Measurements from ENCODE around the gene HLA-DOA.

HLA-DOA gene

GRCh38 chr6:33017018-33017417 lies 7.6 kb upstream of the HLA-DOA start:
- in situ Hi-C loops (cut with HindIII; ENCODE audit: low sequenced_read_pairs), result no loop called here

DNA sequence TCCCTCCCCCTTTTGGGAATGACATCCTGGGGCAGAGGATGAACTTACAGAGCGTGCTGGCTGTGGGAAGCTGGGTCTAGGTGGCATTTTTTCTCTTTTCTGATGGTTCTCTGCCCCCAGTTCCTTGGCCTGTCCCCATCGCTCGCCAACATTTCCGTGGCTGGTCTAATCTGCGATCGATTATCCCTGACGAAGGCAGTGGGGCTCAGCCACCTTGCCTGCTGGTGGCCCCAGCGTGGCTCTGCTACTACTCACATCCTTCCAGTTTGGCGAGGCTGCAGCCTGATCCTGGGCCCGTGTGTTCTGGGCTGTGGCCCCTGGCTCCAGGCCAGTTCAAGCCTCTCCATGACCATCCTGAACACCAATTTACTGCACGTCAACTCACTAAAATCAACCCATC lies 6.4 kb upstream of the HLA-DOA start:
- in situ Hi-C loops (cut with HindIII; ENCODE audit: low sequenced_read_pairs), result no loop called here

DNA sequence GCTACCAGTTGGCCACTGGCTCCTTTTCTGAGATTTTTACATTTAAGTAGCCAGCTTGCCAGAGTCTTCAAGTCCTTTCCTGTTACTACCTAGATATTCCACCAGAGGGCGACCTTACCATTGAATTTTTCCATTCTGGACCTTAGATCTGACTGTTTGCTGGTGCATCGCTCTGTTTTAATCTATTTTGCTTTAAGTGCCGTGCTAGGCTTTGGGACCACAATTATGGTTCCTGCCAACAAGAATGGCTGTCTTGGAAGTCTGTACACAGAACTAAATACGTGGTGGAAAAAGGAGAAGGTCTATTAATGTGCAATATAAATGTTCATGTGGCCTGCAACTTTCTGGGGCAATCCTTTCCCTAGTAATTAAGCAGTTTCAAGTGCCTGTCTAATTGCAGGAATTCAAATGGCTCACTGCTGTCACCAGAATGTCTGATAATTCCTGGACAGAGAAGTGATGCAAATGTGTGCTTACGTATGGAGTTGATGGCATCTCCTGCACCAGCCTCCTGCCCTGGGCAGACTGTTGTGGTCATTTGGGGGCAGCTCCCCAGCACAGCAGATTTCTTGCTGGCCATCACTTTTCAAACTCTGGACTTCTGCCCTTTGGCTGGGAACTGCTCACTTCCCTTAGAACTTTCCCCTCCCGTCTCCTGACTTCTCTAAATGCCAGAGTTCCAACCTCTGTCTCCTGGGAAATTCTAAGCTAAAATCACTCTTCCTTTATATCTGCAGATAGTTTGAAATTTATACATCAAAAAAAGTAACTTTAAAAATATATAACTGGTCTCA lies 5.6 kb upstream of the HLA-DOA start:
- in situ Hi-C loops (cut with HindIII; ENCODE audit: low sequenced_read_pairs), result no loop called here

GRCh38 chr6:33013608-33014007 lies 4.2 kb upstream of the HLA-DOA start:
- in situ Hi-C loops (cut with HindIII; ENCODE audit: low sequenced_read_pairs), result no loop called here

DNA sequence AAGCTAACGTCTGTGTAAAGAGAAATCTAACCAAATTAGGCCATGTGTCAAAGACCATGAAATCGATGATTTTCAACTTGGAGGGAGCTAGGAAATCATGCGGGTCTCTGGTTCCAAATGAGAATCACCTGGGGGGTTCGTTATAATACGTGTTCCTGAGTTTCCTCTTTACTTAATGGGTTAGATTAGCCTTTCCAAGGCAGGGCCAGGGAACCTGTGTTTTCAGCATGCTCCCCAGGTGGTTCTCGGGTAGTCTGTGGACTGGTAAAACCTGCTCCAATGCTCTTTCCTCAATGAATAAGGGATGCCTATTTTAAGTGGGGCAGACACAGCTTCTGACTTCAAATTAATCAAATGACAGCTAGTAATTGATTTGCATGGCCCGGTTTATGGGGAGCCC lies 965 bp upstream of the HLA-DOA start:
- in situ Hi-C loops (cut with HindIII; ENCODE audit: low sequenced_read_pairs), result no loop called here

- in situ Hi-C loops (cut with HindIII; ENCODE audit: low sequenced_read_pairs), result no loop called here
Measured at GRCh38 chr6:33007831-33008400, 1.5 kb downstream of the HLA-DOA start.

DNA sequence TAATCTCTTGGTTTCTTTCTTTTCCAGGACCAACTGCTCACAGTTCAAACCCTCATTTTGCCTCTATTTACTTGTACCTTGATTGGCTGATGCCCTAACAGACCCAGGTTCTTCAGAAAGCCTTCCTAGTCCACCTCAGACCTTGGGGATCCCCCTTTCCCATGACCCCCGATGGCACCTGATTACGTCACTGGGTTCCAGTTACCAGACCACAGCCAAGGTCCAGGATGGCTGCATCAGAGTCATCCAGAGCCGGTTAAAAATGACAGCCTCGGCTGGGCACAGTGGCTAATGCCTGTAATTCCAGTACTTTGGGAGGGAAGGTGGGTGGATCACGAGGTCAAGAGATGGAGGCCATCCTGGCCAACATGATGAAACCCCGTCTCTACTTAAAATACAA lies 4.5 kb downstream of the HLA-DOA start:
- in situ Hi-C loops (cut with HindIII; ENCODE audit: low sequenced_read_pairs), result loop anchor here (5.0 kb wide), 1 partner anchor 82 kb away; no protein-coding TSS in a partner anchor

GRCh38 chr6:33001685-33002084 lies 7.7 kb downstream of the HLA-DOA start:
- in situ Hi-C loops (cut with HindIII; ENCODE audit: low sequenced_read_pairs), result loop anchor here (5.0 kb wide), 1 partner anchor 86 kb away; no protein-coding TSS in a partner anchor

DNA sequence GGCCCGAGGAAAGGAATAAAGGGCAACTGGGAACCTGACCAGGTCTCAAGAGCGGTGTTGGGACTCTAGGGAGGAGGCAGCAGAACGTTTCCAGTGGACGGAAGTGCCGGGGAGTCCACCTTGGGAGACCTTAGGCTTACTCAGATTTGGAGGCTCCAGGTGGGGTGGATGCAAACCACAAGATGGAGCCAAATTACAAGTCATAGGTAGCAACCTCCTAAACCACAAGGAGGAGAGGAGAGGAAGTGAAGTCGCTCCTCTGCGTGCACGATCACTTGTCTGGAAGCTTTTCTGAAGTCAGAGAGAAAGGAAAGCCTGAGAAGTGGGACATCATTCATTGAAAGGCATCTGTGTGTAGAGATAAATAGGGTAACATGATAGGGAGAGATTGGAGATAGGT lies 9.3 kb downstream of the HLA-DOA start:
- in situ Hi-C loops (cut with HindIII; ENCODE audit: low sequenced_read_pairs), result loop anchor here (5.0 kb wide), 1 partner anchor 87 kb away; no protein-coding TSS in a partner anchor

GRCh38 chr6:32995448-32995847 lies 13.9 kb downstream of the HLA-DOA start:
- in situ Hi-C loops (cut with HindIII; ENCODE audit: low sequenced_read_pairs), result no loop called here

- in situ Hi-C loops (cut with HindIII; ENCODE audit: low sequenced_read_pairs), result loop anchor here (5.0 kb wide), 1 partner anchor 86 kb away; no protein-coding TSS in a partner anchor
Measured at GRCh38 chr6:32993363-32993973, 15.9 kb downstream of the HLA-DOA start.

GRCh38 chr6:32991972-32992371 lies 17.4 kb downstream of the HLA-DOA start:
- in situ Hi-C loops (cut with HindIII; ENCODE audit: low sequenced_read_pairs), result loop anchor here (5.0 kb wide), 1 partner anchor 85 kb away; no protein-coding TSS in a partner anchor

DNA sequence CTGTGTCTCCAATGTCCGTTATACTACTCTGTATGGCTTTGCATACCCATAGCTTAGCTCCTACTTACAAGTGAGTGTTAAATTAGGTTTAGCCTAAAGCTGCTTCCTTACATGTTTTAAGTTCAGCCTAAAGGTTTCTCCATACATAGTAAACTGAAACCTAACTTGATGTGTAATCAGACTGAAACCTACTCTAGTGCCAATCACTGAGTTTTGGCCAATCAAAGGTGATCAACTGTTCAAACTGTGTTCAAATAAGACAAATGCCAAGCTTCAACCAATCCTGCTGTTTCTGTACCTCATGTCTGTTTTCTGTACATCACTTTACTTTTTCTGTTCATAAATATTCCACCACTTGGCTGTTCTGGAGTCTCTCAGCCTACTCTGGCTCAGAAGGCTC lies 20.0 kb downstream of the HLA-DOA start:
- in situ Hi-C loops (cut with HindIII; ENCODE audit: low sequenced_read_pairs), result no loop called here

DNA sequence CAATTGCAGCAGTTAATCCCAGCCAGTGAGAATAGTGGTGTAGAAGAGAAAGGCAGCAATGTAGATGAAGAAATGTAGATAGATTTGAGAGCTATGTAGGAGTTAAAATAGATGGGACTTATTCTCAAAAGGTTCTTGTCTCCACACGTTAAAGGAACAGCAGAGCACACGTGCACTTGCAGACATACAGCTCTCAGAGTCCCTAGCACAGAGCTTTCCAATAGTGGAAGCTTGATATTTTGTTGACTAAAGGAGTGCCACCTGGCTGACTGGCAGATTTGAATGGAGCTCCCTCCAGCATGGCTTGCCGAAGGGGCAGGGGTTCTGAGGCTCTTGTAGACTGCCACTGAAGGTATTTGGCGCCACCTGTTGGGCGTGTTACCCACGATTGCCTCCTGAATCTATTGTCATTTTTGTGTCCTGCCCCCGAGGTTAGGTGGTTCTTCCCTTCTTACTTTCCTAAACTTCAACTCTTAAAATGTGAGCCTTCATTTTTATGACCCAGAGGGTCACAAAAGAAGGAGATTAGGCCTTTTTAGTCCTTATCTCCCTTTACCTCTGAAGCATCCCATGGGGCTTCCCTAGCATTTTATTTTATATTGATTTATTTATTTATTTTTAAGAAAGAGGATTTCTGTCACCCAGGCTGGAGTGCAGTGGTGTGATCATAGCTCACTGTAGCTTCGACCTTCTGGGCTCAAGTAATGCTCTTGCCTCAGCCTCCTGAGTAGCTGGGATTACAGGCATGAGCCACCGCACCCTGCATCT lies 24.6 kb downstream of the HLA-DOA start:
- in situ Hi-C loops (cut with HindIII; ENCODE audit: low sequenced_read_pairs), result no loop called here

DNA sequence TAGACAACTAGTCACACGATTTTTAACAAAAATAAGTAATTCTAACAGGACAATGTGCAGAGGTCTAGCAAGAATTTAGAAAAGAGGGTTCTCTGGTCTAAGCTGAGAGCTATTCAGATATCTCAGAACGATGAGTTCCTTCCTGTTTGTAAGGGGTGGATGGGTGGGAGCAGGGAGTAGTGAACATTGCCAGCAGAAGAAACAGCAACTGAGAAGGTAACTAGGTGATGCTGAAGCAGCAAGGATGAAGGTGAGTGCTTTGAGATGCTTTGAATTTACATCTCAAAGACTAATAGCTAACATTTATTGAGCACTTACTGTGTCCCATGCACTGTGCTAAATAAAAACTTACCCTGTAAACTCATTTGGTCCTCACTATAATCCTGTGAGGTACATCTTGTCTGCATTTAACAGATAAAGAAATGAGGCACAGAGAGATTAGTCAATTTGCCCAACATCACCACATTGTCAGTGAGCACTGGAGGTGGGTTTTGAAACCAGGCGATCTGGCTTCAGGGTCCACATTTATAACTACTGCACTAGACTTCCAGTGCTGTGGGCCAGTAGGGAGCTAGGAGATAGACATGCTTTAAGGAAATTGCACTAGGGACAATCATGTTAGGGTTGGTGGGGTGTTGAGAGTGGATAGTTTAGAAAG lies 25.3 kb downstream of the HLA-DOA start:
- in situ Hi-C loops (cut with HindIII; ENCODE audit: low sequenced_read_pairs), result no loop called here

GRCh38 chr6:32983493-32983848 lies 25.9 kb downstream of the HLA-DOA start:
- in situ Hi-C loops (cut with HindIII; ENCODE audit: low sequenced_read_pairs), result no loop called here

- in situ Hi-C loops (cut with HindIII; ENCODE audit: low sequenced_read_pairs), result no loop called here
Measured at GRCh38 chr6:32982702-32983492, 26.5 kb downstream of the HLA-DOA start.

DNA sequence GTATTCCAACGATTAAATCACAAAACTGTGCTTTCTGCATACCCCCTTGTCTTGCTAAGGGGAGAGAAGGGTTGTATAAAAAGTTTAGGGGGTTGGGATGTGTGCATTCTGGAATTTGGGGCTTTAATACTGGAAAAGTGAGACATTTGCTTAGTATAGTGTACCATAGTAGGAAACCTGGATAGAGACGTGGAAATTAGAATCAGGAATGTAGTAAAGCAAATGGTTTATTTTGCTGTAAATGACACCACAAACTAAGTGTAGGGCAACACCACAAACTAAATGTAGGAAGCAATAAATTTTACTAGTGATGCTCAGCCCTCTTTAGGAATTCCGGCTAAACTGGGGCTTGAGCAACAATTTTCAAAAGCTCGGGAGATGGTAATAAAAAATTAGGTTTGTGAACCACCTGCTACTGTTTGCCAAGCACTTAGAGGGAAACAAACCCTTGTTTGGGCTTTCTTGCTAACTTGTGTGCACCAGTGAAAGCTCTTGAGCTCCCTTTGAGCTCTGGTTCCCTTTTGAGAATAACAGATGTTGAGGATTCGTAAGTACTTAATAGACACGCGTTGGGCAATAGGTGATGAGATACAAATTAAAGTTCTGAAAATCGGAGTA lies 27.2 kb downstream of the HLA-DOA start:
- in situ Hi-C loops (cut with HindIII; ENCODE audit: low sequenced_read_pairs), result no loop called here

DNA sequence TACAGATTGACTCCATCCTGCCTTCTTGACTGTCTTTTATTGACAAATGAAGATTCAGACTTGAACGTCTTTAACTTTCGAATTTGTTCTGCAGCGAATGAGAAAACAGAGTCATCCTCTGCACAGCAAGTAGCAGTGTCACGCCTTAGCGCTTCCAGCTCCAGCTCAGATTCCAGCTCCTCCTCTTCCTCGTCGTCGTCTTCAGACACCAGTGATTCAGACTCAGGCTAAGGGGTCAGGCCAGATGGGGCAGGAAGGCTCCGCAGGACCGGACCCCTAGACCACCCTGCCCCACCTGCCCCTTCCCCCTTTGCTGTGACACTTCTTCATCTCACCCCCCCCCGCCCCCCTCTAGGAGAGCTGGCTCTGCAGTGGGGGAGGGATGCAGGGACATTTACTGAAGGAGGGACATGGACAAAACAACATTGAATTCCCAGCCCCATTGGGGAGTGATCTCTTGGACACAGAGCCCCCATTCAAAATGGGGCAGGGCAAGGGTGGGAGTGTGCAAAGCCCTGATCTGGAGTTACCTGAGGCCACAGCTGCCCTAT lies 28.8 kb downstream of the HLA-DOA start:
- in situ Hi-C loops (cut with HindIII; ENCODE audit: low sequenced_read_pairs), result no loop called here

Data from endothelial cell of hepatic sinusoid (primary cell).